RKO (cell line): ENCODE data around the gene TMEM184B.
A peak's percentile ranks its signal among the peaks of the same experiment; 100 is the strongest.

ENCODE experiments used
- DNase-seq: peaks from one replicate; pipeline ENCODE4 v3.0.0-alpha.2; 2016; ENCODE audit warnings: low spot score

TMEM184B gene

DNA sequence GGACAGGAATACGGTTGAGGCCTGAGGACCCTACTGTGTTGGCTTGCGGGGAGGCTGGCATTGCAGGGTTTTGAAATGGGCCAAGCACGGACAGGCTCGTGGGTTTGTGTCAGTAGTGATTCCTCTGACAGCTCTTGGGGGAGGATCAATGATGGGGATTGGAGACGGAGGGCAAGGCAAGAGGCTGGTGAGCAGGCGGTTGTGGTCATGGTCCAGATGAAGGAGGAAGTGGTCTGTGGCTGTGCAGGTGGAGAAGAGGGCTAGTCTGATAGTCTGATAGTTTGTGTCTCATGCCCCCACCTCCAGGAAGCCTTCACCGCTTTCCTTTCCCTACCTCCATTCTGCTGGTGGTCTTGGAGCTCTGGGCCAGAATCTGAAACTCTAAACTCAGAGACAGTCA lies 68.0 kb downstream of the TMEM184B start:
- no peak for DNase-seq

DNA sequence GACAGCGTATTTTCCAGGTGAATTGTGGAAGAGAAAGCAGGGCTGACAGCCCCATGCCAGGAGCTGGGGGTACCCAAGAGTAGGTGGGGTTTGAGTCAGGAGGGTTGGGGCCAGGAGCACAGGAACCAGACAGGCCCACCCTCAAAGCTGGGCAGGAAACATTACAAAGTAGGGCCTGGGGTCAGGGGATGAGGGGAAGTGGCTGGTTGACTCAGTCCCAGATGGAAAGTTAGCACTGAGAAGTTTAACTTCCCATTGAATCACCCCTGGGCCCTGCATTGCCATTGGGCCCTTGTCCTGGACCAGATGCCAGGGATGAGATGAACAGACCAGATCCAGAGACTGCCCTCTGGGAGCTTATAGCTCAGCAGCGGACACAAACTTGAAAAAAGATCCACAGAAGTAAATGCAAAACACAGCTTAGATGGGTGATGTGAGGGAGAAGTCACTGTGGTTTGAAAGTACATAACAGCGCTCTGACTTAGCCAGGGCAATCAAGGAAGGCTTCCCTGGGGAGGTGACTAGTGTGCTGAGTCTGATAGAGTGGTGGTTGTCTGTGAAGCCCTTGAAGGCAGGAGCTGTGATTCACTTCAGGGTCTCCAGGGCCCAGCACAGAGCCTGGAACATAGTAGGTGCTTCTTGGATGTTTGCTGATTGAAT lies 68.8 kb downstream of the TMEM184B start:
- DNase-seq: peak; percentile 53

DNA sequence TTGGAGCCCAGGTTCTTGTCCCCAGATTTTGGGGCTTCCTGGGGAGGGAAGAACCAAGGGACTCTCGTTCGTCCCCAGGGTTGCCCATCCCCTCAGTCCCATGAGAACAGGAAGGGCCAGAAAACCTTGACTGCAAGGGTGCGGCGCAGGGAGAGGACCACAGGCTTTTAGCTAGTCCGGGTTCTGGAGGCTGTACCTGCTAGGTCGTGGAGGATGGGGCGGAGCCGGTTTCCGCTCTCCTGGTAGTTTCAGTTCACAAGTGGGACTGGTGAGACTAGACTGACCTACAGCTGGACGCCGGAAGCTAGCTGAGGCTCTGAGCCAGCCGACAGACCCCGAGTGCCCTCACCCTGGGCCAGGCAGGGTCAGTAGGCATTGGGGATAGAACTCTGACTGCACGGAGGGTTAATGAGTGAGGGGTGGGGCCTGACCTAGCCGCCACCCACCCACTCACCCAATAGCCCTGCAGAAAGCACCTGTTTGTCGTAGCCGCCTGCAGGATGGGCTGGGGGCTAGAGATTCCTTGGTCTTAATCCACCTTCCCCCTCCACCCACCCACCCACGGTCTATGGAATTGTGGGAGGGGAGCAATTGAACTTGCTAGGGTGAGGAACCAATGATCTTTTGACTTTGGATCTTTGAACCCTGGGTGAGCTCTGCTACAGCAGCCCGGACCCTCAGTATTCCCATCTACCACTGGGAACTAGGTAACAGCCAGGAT lies 69.6 kb downstream of the TMEM184B start:
- peak; percentile 25 for DNase-seq

DNA sequence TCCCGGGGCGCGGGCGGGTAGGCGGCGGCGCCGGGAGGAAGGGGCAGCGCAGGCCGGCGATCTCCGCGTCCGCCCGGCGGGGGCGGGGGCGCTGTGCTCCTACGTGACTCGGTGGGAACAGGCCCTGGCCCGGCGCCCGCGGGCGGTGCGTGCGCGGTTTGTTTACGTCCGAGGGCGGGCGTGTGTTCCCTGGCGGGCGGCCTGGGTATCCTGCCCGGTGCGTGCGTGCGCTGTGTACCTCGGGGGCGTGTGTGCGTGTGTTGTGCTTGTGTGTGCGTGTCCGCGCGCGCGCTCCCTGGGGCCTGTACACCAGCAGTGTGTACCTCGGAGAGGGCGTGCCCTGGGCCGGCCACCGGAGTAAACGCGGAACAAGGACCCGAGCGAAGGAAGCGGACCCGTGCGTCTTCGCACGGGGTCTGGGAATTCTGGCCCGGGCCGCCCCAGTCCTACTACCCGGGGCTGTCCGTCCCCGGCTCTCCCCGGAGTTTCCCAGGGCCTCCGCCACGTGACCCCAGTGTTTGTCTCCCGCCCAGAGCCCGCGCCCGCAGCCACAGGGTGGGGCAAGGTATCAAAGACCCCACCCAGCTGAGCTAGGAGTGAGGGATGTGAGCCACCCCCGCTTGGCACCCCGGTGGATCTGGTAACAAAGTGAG lies 70.2 kb downstream of the TMEM184B start:
- DNase-seq: peak; percentile 88

DNA sequence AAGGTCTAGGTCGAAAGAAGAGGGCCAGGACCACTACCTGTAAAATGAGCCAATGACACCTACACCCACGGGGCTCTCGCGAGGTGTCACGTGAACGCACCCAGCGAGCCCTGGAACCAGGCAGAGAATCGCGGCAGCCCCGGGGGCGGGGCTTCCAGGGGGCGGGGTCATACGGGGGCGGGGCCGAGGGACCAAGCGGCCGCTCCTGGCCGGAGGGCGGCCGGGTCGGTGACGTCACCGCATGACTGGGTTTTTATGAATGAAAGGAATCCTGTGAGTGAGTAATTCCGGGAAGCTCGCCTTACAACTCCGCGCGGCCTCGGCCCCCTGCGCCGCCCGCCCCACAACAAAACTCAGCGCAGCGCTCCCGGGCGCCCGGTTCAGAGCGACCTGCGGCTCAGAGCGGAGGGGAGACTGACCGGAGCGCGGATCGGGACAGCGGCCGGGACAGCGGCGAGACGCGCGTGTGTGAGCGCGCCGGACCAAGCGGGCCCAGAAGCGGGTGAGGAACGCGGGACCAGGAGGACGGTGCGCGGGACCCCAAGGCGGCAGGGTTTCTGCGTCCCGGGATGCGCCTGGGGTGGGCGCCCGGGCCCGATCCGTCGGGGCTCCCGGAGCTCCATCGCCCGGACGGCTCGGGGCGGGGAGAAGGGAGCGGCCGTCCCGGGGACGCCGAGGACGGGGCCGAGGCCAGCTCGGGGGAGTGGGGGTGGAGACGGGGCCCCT lies 70.9 kb downstream of the TMEM184B start, which contains the start of gene MAFF:
TSS of gene MAFF (plus strand) at position 284 of the 726 bp plus-strand sequence. CDS start 11,860 bp downstream, outside the sequence.
- peak; percentile 98 for DNase-seq

DNA sequence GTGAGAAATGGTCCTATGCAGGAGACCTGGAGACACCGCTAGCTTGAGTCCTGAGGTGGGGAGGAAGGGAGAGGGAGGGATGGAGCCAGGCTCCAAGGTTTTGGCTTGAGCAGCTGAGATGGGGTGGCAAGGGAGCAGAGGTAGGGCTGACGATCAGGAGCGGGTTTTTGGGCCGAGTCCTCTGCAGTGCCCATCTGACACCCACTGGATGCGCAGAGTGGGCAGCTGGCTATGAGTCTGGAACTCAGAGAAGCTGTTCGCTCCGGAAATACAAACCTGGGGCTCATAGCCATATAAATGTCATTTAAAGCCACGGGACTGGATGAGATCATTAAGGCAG lies 71.5 kb downstream of the TMEM184B start:
- no peak for DNase-seq

DNA sequence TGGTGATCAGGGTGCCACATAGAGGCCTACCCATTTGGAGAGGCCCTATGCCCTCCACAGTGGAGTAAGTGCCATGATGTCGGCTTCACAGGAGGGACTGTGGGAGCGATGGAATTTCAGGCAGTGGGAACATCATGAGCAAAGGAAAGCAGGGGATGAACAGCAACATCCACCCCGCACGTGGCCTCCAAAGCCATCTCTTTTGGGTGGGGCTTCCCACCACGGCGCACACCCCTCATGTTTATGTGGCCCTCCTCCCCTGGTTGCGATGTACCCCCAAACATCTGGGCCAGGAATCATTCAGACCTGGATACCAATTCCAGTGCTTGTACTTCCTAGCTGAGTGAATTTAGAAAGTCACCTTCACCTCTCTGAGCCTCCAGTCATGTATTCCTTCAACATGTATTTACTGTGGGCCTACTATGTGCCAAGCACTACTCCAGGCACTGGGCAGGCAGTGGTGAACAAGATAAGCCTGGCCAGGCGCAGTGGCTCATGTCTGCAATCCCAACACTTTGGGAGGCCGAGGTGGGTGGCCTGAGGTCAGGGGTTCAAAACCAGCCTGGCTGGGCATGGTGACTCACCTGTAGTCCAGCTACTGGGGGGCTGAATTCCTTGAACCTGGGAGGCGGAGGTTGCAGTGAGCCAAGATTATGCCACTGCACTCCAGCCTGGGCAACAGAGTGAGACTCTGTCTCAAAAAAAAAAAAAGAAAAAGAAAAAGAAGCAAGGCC lies 72.8 kb downstream of the TMEM184B start:
- DNase-seq: no peak

DNA sequence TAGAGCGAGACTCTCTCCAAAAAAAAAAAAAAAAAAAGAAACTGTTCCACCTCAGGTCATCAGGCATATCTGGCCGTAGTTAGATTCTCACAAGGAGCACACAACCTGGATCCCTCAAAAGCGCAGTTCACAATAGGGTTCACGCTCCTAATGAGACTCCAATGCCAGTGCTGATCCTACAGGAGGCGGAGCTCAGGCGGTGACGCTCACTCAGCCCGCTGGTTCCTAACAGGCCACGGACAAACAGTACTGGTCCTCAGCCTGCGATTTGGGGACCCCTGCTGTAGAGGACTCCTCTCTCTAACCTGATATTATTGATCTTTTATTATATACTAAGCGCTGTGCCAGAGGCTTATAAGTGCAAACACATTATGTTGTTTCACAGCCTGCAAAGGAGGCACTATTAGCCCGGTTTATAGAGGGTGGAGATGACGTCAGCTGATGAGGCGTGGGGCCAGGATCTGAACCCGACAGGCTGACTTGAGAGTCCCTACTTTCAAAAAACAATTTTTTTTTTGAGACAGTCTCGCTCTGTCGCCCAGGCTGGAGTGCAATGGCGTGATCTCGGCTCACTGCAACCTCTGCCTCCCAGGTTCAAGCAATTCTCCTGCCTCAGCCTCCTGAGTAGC lies 75.9 kb downstream of the TMEM184B start:
- no peak for DNase-seq

DNA sequence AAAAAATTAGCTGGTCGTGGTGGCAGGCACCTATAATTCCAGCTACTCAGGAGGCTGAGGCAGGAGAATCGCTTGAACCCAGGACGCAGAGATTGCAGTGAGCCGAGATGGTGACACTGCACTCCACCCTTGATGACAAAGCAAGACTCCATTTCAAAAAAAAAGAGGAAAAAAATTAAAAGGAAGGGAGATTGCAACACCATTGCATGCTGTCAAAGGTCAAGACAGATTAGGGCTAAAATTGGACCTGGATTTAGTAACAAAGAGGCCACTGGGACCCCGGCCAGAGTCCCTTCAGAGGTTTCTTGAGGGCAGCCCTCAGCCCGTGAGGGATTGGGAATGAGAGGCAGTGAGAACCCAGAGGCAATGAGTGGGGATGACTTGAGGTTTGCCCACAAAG lies 79.2 kb downstream of the TMEM184B start:
- no peak for DNase-seq

DNA sequence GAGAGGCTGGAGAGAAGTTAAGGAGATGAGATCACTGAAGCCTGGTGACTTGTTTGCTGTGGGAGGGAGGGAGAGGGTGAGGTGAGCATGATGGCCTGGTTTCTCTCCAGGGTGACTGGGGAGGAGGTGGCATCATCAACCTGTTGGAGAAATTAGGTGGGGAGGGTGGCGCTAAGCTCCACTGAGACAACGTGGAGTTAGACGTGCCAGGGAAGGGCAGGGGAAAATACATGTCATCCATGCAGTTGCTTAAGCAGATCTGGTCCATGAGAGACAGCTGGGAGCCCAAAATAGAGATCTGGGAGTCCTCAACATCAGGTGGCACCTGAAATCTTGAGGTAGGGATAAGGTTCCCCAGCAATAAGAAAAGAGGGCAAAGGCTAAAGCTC lies 80.3 kb downstream of the TMEM184B start:
- DNase-seq: no peak

DNA sequence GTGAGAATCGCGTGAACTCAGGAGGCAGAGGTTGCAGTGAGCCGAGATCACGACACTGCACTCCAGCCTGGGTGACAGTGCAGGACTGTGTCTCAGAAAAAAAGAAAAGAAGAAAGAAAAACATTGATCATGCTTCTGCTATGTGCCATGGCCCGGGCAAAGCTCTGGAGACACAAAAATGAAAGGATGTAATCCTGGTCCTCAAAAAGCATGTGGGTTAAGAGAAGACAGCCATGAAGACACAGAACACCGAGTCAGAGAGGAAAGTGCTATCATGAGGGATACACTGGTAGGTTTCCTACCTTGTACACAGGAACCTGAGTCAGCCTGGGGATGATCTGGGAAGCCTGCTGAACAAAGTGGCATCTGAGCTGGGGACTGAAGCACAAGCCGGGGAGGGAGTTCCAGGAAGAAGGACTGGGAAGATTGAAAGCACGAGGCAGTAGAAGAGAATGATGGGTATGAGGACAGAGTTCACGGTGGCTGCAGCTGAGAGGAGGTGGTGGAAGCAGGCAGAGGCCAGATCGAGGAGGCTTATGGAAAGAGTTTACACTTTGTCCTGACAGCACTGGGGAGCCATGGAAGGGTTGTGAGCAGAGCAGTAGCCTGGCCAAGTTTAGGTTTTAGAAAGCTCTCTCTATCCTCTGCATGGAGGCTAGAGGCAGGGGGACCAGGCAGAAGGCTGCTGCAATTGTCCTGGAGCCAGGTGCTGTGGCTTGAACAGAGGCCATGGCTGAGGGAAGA lies 80.9 kb downstream of the TMEM184B start:
- no peak for DNase-seq

DNA sequence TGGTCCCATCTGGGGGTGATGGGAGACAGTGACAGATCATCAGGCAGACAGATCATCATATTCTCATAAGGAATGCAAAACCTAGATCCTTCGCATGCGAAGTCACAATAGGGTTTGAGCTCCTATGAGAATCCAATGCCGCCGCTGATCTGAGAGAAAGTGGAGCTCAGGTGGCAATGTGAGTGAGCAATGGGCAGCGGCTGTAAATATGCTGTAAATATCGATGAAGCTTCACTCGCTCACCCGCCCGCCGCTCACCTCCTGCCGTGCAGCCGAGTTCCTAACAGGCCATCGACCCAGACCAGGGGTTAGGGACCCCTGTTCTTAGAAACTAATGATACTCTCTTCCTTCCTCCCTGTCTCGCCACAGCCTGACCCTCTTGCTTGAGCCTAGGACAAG lies 81.8 kb downstream of the TMEM184B start:
- DNase-seq: no peak

DNA sequence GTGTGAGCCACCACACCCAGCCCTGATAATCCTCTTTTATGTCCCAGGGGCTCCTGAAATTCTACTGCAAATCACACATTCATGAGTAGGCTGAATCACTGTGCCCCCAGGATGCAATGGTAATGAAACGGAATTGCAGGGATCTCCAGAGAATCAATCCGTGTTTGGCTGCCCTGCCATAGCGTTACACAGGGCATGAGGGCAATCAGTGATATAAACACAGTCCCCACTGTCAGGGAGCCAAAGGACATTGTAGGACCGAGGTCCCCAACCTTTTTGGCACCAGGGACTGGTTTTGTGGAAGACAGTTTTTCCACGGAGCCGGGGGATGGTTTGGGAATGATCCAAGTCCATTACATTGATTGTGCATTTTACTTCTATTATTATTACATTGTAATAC lies 82.2 kb downstream of the TMEM184B start:
- DNase-seq: no peak

DNA sequence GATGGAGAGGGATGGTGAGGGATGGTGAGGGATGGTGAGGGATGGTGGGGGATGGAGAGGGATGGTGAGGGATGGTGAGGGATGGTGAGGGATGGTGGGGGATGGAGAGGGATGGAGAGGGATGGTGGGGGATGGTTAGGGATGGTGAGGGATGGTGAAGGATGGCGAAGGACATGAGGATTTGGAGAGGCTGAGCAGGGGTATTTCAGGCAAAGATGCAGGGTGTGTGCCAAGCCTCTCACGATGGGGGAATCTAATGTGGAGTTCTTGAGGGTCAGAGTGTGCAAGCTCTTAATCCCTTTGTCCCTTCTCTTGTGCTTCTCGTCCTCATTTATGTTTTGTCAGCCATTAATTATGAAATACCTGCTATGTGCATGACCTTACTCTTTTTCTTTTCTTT lies 83.7 kb downstream of the TMEM184B start:
- DNase-seq: no peak

DNA sequence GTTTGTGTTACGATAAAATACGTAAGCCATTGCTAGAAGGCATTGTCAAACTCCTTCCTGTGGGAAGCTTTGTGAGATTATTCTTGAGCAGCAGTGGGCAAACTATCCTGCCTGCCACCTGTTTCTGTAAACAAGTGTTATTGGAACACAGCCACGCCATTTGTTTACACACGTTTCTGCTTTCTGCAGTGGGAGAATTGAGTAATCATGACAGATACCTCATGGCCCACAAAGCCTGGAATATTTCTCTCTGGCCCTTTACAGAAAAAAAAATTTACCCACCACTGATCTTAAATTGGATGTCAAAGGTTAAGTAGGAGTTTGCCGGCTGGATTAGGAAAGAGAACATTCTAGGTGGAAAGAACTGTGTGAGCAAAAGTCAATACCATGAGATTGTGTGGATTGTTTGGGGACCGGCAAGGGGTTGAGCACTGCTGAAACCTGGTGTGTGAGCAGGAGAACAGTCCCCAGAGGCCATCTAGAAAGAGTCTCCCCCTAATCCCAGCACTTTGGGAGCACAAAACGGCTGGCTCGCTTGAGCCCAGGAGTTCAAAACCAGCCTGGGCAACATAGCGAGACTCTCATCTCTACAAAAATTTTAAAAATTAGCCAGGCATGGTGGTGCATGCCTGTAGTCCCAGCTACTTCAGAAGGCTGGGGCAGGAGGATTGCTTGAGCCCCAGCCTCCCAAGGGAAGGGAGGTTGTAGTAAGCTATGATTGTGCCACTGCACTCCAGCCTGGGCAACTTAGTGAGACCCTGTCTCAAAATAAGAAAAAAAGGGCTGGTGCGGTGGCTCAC lies 85.2 kb downstream of the TMEM184B start:
- DNase-seq: no peak

DNA sequence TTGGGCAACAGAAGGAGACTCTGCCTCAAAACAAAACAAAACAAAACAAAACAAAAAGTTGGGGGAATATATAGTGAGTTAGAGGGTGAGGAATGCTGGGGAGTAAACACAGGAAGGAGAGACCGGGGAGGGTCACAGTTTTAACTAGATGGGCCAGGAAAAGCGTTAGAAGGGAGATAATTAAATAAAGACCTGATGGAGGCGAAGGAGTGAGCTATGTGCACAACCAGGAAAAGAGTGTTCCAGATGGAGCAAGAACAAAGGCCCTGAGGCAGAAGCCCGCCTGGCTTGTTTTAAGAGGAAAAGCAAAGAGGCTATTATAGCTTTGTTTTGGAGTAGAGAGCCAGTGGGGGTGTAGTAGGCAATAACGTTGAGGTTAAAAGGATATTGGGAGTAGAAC lies 86.4 kb downstream of the TMEM184B start:
- DNase-seq: no peak

DNA sequence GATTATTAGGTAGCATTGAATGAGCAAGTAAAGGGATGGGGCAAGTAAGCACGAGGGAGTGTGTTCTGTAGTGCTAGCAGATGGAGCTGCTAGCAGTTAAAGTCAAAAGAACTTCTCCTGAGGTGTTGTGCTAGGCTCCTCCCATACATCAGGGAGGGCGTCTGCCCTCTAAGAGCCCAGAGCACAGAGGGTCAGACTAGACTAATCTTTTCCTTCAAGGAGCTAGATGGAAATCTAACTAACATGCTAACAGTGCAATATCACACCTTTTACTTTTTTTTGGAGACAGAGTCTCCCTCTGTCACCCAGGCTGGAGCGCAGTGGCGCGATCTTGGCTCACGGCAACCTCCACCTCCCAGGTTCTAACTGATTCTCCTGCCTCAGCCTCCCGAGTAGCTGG lies 88.0 kb downstream of the TMEM184B start:
- DNase-seq: no peak

DNA sequence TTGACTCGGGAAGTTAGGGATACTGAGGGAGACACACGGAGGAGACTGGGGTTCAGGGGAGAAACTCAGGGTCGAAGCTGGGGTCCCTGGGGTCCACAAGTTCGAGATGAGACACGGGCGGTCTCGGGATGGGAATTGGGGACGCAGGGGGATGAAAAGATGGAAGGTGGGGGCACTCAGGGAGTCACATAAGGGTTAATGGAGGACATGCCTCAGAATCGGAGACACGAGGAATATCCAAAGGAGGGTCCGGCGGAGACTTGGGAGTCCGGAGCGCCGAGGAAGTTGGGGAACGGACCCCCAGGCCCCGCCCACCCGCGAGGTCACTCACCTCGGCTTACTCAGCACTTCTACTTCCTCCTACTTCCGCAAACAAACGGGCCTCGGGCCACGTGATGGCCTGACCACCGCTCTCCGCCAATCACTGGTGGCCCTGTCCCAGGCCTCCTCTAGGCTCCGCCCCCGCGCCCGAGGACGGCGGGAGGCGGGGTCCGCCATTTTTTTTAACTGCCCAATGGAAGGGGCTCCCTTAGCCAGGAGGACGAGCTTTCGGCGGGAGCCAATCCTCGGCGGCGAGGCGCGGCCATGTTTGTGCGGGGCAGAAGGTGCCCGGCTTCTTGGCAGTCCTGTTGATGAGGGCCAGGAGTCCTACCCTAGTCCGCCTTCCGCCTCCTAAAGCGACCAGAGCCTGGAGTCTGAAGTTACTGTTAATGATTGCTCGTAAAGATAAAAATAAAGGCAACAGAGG lies 91.2 kb downstream of the TMEM184B start, which contains the start of gene PLA2G6:
TSS of gene PLA2G6 (minus strand) at position 378 of the 748 bp plus-strand sequence. CDS start 12,404 bp downstream, outside the sequence.
- DNase-seq: peak; percentile 99

DNA sequence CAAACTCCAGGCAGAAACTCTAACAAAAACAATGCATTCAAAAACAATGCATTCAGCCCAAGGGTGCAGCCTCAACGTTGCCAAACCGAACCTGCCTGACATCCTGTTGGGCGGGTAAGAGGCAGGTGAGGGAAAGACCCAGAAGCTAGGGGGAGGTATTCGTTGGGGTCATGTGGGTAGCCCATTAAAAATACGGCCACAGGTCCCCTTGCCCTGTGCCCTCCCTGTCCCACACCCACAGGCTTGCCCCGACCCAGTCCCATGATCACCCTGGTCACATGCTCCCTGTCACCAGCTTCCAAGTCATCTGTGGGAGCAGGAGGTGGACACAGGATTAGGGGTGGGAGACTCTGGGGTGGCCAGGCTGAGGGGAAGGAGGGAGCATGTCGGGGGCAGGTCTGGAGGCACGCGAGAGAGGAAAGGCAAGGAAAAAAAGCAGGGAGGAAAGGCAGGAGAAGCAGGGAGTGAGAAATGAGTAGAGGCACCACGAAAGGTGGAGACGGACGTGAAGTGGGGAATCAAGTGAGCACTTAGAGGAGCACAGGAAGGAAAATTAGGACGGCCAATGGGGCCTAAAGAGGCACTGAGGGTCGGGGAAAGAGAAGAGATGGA lies 91.9 kb downstream of the TMEM184B start:
- peak; percentile 44 for DNase-seq
